ENCODE results near the gene KRTAP10-11.
"Not testable (repeated sequence)": the region's sequence is repeated elsewhere in the genome, so short reads cannot be mapped to it uniquely, and the experiment has no call there.

KRTAP10-11 gene

DNA sequence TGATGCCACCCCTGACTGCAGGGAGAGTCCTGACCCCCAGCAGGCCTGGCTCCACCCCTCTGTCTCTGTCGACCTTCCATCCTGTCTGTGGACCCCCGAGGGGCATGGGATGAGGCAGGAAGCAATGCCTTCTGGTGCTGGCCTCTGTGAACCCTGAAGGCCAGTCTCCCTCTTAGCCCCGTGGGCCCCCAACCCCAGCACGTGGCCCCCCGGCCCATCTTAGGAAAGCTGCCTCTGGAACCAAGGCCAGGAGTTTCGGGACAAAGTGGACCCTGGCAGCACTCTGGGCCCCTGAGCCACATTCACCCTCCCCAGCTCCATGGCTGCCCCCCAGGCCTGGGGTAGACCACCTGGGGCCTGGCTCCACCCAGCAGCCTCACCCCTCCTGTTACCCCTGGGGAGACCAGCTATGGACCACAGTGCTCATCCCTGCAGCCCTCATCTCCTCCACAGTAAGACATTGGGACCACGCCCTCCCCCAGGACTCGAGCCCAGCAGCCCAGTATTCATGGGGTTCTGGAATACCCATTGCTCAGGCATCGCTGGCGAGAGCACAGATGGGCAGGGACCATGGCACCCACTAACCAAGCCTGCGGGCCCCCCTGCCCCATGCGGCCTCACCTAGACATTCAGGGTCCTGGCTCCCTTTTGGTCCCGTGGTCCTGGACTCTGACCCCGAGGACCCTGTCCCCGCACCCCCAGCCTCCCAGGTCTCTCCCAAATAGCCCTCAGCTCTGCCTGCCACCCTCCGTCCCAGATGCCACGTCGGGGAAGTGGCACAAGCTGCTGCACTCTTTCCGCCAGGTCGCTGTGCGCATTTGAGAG lies 7.5 kb upstream of the KRTAP10-11 start:
- not testable (repeated sequence) for DNase-seq (ENCODE audit: low spot score)

DNA sequence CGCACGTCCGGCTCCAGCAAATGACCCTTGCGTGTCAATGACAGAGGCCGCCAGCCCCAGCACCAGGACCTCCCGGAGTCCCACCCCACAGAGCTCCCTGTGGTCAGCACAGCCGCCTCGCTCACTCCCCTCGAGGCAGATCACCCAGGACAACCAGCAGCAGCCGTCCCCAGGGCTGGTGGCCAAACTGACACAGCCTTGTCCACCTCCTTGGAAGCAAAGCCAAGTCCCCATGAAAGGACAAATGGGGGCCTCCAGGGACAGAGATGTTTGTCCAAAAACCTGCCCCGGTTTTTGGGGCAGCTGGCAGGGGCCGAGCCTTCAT lies 6.9 kb upstream of the KRTAP10-11 start:
- DNase-seq (ENCODE audit: low spot score) = no peak

DNA sequence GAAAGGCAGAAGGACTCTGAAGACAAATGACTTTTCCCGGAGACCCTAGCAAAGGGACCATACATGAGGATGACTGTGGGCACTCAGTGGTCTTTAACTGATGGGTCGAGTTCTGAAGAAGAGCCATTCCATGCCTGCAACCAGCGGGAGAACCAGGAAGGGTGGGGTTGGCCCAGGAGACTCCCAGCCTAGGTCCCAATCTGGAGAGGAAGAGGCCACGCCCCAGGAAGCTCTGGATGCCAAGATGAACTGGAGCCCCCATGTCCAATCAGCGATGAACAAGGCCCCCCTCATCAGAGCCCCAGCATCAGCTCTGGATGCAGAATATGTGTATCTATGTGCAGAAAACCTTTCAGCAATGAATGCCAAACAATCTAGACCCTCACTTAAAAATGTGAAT lies 5.5 kb upstream of the KRTAP10-11 start:
- no peak for DNase-seq (ENCODE audit: low spot score)

DNA sequence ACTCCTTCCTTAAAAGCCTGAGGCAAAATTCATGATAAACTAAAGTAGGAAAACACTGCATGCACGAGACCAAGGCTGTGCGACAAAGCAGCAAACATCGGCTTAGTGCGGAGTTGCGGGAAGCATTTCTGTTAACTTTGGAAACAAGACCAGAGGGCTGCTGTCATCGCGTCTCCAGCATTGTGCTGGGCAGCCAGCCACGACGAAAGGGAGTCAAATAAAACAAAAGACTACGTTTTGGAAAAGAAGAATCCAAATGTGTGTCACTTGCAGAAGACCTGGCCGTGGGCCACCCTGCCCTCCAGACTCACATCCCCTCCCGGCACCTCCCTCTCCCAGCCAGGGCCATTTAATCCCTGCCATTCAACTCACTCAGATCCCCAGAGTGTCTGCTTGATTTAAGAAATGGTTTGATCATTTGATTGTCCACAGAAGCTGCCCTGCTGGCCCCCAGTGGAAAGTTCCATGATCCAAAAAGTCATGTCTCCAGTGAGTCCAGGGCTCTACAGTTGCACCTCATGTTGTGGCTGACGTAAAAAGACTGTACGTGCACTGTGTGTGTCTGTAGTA lies 2.4 kb upstream of the KRTAP10-11 start:
- no peak for DNase-seq (ENCODE audit: low spot score)

DNA sequence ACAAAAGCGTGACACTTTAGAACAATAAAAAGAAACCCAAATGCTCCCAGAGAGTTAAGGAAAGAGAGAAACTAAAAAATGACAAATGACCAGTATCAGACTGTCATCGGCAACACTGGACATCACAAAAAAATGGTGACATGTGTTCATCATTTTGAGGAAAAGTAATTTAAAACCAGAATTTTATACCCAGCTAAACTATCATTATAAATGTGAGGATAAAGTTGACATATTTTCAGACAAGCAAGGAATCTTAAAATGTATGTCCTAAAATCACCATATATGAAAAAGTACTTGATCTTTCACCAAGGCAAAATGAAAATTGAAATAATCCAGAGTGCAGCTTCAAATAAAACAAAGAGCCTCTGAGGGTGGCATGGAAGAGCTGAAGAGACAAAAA lies 1.3 kb upstream of the KRTAP10-11 start:
- no peak for DNase-seq (ENCODE audit: low spot score)

DNA sequence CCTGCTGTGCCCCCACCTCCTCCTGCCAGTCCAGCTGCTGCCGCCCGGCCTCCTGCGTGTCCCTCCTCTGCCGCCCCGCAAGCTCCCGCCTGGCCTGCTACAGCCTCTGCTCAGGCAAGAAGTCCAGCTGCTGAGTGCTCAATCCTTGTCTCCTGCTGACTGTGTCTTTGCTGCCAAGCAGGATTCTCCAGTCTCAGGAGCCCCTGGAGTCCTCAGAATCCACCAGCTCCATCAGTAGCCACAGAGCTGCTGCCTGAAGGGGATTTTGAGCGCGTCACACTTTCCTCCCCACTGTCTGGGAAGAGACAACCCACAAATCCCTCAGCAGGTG lies 973 bp downstream of the KRTAP10-11 start:
- no peak for DNase-seq (ENCODE audit: low spot score)

DNA sequence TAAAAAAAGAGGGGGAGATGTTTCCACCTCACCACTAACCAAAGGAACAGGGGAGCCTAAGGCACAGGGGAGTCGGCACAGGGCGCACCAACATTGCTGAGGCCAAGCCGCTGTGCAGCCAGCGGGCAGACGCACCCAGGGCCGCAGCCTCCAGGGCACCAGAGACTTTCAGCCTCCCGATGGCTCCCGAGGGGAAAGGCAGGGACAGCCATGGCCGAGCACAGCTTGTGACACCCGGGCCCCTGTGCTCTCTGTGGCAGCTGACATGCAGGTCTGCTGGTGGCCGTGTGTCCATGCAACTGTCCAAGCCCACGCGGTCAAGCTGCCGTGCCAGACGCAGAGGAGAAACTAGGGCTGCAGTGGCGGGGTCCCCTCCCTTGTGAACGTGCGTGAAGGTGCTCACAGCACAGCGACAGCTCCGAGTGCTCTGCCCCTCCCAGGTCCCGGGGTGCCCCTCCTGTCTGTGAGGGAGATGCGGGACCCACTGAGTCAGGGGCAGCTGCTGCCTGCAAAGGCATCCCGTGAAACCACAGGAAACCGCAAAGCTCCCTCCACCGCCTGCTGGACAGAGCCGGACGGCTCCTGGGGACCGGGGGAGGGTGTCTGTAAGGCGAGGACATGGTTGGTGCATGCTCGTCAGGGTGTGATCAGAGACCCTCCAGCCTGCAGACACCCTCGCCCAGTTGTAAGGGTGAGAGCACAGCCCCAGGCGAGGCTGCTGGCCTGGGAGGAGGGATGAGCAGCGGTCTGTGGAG lies 2.5 kb downstream of the KRTAP10-11 start:
- DNase-seq (ENCODE audit: low spot score) = no peak

DNA sequence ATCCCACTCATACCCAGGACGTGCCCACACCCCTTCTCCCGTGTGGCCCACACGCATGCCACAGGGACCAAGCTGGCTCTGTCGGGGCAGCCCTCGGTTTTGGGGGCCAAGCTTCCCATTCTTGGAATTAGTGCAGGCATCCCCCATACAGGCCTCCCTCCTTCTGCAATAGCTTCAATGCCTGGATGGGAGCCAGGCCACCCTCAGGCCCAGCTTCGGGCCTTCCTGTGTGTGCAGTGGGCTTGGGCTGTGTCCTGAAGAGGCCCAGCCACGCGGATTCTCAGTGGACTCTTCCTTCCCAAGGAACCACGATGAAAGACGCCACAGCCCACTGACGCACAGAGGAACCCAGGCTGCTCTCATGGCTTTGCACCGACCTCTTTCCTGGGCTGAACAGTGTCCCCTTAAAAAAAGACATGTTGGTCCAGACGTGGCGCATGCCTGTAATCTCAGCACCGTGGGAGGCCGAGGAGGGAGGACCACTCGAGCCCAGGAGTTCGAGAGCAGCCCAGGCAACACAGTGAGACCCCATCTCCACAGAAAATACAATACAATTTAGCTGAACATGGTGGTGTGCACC lies 3.4 kb downstream of the KRTAP10-11 start:
- no peak for DNase-seq (ENCODE audit: low spot score)

DNA sequence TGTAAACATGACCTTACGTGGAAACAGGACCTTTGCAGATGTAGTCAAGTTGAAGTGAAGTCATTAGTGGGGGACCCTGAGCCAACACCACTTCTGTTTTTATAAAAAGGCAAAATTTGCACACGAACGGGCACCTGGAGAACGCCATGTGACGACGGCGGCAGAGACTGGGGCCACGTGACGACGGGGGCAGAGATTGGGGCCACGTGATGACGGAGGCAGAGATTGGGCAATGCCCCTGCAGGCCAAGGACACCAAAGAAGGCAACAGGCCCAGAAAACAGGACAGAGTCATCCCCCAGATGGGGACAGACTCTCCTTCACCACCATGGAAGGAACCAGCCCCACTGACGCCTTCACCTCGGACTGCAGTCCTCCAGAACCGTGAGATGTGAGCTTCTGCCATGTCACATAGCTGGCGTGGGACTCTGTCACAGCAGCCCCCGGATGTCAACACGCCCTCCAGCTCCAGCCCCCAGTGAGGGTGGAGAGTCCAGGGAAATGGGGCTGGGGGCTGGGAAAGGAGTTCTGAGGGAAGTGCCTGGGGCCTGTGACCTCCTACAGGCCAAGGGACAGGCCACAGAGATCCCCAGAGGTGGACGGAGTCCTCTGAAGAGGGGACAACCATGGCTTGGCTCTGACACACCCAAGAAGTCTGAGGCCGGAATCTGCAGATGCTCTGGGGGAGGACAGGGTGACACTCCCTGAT lies 4.2 kb downstream of the KRTAP10-11 start:
- no peak for DNase-seq (ENCODE audit: low spot score)

DNA sequence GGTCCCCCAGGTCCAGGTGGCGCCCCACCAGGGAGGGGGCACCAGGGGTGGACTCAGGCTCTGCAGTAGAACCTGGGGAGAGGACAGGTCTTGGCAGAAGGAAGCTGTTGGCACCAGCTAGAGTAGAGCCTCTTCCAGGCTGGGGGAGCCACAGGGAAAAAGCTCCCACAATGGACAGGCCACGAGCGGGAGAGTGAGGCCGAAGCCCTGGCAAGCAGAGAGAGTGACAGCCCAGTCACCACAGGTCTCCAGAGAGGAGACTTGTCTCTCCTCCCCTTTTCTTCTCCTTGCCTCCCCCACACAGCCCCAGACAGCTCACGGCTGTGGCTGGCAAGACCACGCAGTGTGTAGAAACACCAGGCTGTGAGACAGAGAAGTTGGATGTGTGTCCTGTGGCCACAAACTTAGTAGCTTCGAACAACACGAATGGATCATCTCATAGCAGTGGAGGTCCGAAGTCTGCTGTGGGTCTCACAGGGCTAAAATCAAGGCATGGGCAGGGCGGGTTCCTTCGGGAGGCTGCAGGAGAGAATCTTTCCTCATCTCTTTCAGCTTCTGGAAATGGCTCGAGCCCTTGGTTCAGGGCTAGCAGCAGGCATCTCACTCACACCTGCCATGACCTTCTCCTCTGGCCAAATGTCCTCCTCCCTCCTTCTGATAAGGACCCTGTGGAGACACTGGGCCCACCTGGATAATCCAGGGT lies 4.9 kb downstream of the KRTAP10-11 start:
- no peak for DNase-seq (ENCODE audit: low spot score)

DNA sequence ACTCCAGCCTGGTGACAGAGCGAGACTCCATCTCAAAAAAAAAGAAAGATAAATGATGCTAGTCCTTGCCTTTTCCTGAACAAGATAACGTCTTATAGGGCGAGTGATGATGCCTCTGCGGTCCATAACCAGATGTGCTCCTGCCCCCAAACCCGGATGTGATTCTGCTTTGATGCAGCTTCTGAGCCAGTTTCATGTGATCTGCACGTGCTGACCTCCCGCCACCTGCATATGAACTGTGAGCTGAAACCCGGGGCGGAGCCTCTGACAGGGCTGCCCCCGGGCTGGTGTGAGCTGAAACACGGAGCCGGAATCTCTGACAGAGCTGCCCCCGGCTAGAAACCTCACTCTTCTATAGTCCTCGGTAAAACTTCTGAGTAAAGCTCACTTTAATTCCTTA lies 6.9 kb downstream of the KRTAP10-11 start:
- no peak for DNase-seq (ENCODE audit: low spot score)

DNA sequence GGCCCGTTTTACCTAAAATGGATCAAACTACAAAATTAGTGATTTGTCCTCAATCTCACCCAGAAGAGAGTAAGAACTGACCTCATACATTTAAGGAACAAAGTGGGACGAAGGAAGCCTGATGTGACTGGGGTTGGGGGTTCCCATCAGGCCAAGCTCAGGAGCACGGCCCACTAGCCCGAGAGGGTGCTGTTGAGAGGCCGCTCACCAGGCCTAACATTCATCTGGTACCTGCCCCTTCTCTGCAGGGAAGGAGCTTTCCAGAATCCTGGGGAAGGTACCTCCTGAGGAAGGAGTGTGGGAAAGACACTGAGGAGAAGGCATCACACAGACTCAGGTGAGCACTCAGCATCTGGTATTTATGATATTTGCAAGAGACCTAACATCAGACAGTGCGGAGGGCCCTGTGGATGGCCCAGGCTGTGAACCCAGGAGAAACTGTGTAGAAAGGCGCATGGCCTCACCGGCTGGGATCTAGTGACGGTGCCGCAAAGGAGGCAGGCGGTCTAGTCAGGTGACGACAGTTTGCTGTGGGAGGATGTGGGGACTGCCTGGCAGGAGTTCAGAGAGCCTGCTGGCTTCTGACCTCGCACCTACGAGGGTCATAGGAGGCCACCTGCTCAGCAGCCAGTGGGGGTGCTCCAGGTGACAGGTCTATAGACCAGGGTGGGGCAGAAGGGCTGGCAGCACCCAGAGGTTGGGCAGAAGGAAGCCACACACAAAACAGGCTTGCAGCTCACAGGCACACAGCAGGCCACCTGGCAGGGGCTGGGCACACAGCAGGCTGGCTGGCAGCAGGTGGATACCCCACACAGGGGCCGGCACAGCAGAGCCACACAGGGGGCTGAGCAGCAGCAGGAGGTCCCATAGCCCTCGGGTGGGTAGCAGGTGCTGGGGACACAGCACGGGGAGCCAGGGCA lies 7.7 kb downstream of the KRTAP10-11 start:
- no peak for DNase-seq (ENCODE audit: low spot score)

DNA sequence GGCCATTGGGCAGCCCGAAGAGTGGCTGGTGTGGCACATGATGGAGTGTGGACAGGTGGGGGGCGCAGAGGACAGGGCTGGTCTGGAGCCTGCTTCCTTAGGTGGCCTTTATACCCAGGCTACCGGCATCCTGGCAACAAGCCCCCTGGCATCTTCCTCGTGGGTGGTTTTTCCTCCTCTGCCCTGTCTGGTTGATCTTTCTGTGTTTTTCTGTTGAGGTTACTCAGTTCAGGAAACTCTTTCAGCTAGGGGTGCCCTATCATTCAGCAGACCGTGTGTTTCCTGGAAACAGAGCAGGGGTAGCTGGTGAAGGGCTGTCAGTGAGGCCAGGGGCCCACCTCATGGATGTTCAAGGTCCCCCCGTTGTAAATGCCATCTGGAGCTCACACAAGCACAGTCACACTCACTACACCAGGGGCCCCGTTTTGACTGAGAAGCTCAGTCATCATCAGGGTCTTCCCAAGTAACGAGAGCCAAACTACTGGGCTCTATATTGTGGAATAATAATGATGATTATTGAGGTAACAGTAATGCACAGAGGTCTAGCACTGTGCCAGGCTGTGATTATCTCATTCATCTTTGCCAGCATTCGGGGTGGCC lies 8.5 kb downstream of the KRTAP10-11 start, which contains the start of gene KRTAP12-4:
KRTAP12-4 (minus strand) TSS at position 84 of the 600 bp plus-strand sequence; CDS start at position 39, 45 bp downstream.
- DNase-seq (ENCODE audit: low spot score) = no peak

DNA sequence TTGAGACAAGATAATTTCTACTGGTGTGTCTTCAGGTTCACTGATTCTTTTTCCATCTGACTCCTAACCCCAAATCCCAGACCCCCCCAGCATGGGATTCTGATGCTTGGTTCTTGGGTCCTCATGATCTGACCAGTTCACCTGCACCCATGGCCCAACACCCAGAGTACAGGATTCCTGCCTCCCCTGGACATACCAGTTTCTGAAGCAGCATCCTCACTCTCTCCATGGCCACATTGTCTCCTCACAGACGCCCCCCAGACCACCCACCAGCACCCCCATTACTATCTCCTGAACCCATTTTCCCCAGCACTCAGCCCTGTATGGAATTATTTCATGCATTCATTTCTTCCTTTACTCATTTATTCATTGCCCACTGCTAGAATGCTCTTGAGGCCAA lies 10.7 kb downstream of the KRTAP10-11 start:
- DNase-seq (ENCODE audit: low spot score) = no peak

DNA sequence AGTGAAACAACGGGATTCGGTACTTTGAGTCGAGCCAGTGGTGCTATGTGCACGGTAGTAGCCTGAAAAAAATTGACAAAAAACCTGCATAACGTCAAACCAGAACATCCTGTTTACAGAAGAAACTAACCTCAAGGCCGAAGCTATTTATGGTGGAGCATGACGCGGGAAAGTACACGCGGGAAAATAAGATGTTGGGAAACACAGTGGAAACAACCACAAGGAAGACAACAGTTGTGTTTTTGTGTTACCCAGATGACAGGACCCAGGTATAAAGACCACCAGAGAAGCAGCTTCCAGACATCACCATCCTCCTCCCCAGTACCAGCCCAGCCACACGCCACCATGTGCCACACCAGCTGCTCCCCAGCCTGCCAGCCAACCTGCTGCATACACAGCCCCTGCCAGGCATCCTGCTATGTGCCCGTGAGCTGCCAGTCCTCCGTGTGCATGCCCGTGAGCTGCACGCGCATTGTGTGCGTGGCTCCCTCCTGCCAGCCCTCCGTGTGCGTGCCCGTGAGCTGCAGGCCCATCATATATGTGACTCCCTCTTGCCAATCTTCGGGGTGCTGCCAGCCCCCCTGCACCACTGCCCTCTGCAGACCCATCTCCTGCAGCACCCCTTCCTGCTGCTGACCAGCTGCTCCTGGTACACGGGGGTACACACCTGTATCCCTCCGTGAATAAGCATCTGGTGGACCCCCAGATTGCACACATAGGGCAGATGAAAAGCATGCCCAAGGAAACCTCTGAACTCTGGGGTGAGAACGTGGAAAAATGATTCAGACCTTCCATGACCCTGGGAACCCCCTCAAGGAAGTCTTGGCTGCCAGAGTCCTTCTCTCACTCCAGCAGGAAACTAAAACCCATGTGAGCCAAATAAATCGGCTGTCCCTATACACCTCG lies 11.7 kb downstream of the KRTAP10-11 start, which contains the start of gene KRTAP12-3:
KRTAP12-3 (plus strand) TSS at position 298 of the 906 bp plus-strand sequence; CDS start at position 346, 48 bp downstream.
- no peak for DNase-seq (ENCODE audit: low spot score)

DNA sequence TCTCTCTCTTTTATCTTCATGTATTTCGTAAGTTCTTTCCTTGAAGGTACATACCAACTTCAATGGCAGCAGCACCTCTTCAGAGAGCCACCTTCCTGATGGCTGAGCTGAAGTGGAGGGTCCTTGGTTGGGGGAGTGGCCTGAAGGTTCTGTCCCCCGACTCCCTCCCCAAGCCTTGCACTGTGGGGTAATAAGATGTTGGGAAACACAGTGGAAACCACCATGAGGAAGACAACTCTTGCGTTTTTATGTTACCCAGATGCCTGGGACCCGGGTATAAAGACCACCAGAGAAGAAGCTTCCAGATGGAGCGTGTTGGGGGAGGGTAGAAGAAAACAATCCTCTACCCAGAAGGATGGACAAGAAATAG lies 12.3 kb downstream of the KRTAP10-11 start:
- DNase-seq (ENCODE audit: low spot score) = no peak

DNA sequence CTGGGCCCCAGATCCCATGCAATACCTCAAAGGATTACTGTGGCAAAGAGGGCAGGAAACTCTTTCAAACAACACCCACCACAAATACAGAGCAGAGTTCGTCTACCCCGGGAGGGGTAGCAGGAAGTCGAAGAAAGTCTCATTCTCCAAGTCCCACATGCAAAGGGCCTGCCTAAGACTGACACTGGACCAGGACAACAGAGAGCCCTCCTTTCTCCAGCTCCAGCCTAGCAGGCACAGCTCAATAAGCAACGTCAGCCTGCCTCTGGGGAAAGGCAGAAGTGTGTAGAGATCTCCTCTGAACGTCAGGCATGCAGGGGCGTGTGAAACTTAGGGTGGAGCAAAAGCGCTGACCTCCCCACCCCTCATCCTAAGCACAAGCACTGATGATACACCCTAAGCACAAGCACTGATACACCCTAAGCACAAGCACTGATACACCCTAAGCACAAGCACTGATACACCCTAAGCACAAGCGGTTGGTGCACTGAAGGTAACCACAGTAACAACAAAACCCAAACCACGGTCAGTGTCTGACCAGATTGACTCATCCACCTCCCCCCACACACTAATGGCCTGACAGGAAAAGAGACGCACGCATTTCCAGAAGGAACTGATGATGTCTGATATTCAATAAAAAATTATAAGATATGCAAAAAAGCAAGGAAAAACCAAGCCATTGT lies 12.8 kb downstream of the KRTAP10-11 start:
- no peak for DNase-seq (ENCODE audit: low spot score)

DNA sequence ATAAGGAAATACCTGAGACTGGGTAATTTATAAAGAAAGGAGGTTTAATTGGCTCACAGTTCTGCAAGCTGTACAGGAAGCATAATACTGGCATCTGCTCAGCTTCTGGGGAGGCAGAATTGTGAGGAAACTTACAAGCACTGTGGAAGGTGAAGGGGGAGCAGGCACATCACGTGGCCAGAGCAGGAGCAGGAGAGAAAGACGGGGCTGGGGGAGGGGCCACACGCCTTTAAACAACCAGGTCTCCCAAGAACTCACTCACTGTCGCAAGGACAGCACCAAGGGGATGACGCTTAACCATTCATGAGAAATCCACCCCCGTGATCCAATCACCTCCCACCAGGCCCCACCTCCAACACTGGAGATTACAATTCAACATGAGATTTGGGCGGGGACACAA lies 15.4 kb downstream of the KRTAP10-11 start:
- DNase-seq (ENCODE audit: low spot score) = not testable (repeated sequence)

All from GM03348 (cell line).